ENCODE data around the gene DUOXA2.

DUOXA2 gene

GRCh38 chr15:45110256-45110820, 3.8 kb upstream of the DUOXA2 start:
- H3K9me3 ChIP-seq (ENCODE audit: control insufficient read depth, low read length) = no peaks in the 10 kb centered on the region
- no peak overlapping the region for H3K4me3 ChIP-seq (ENCODE audit: extremely low read depth, insufficient read depth, low read length, poor library complexity, severe bottlenecking)
- peaks cover 8% of the 10 kb centered on the region for H3K4me1 ChIP-seq (ENCODE audit: control insufficient read depth, insufficient read depth, low read length, poor library complexity, severe bottlenecking)
- no peaks in the 10 kb centered on the region for H3K36me3 ChIP-seq (ENCODE audit: control insufficient read depth, insufficient read depth, low read length)
- 83 to 87% methylated on average over 3 to 7 of the region's 11 CpGs for WGBS, 2 experiments (ENCODE audit: insufficient coverage in 2 of 2)
- no peak overlapping the region for H3K27ac ChIP-seq (ENCODE audit: low read depth, low read length, severe bottlenecking)

GRCh38 chr15:45111390-45112142, 2.6 kb upstream of the DUOXA2 start:
- peaks cover 8% of the 10 kb centered on the region for H3K4me1 ChIP-seq (ENCODE audit: control insufficient read depth, insufficient read depth, low read length, poor library complexity, severe bottlenecking)
- no peak overlapping the region for H3K27ac ChIP-seq (ENCODE audit: low read depth, low read length, severe bottlenecking)
- WGBS, 2 experiments (ENCODE audit: insufficient coverage in 2 of 2) = 44 to 54% methylated on average over 49 to 52 of the region's 71 CpGs
- no peaks in the 10 kb centered on the region for H3K9me3 ChIP-seq (ENCODE audit: control insufficient read depth, low read length)
- no peaks in the 10 kb centered on the region for H3K36me3 ChIP-seq (ENCODE audit: control insufficient read depth, insufficient read depth, low read length)
- no peak overlapping the region for H3K4me3 ChIP-seq (ENCODE audit: extremely low read depth, insufficient read depth, low read length, poor library complexity, severe bottlenecking)

- H3K9me3 ChIP-seq (ENCODE audit: control insufficient read depth, low read length) = no peaks in the 10 kb centered on the region
- 0% methylated on average over 1 of the region's 13 CpGs; no CpG with 5 or more reads in 1 of the 2 experiments for WGBS, 2 experiments (ENCODE audit: insufficient coverage in 2 of 2)
- H3K4me1 ChIP-seq (ENCODE audit: control insufficient read depth, insufficient read depth, low read length, poor library complexity, severe bottlenecking) = peaks cover 8% of the 10 kb centered on the region
- H3K36me3 ChIP-seq (ENCODE audit: control insufficient read depth, insufficient read depth, low read length) = no peaks in the 10 kb centered on the region
- H3K4me3 ChIP-seq (ENCODE audit: extremely low read depth, insufficient read depth, low read length, poor library complexity, severe bottlenecking) = peak overlapping the region; percentile 6
- no peak overlapping the region for H3K27ac ChIP-seq (ENCODE audit: low read depth, low read length, severe bottlenecking)
These were observed 2.0 kb upstream of the DUOXA2 start for GRCh38 chr15:45112143-45112590.

- Histone ChIP-seq H3K36me3 (ENCODE audit: control insufficient read depth, insufficient read depth, low read length) (no peaks in the 10 kb centered on the region), H3K27ac (ENCODE audit: low read depth, low read length, severe bottlenecking) (no peak overlapping the region), H3K4me1 (ENCODE audit: control insufficient read depth, insufficient read depth, low read length, poor library complexity, severe bottlenecking) (peaks cover 8% of the 10 kb centered on the region), H3K4me3 (ENCODE audit: extremely low read depth, insufficient read depth, low read length, poor library complexity, severe bottlenecking) (peak overlapping the region; percentile 6), H3K9me3 (ENCODE audit: control insufficient read depth, low read length) (no peaks in the 10 kb centered on the region)
- 2% methylated on average over 19 to 54 of the region's 58 CpGs for WGBS, 2 experiments (ENCODE audit: insufficient coverage in 2 of 2)
These were observed 1.3 kb upstream of the DUOXA2 start for GRCh38 chr15:45112591-45113379.

- WGBS, 2 experiments (ENCODE audit: insufficient coverage in 2 of 2) = 13 to 17% methylated on average over 5 to 8 of the region's 14 CpGs
- H3K9me3 ChIP-seq (ENCODE audit: control insufficient read depth, low read length) = no peaks in the 10 kb centered on the region
These were observed 641 bp upstream of the DUOXA2 start for GRCh38 chr15:45113380-45113990.

GRCh38 chr15:45114751-45115085, 592 bp downstream of the DUOXA2 start:
- Histone ChIP-seq H3K9me3 (ENCODE audit: control insufficient read depth, low read length) (no peaks in the 10 kb centered on the region), H3K36me3 (ENCODE audit: control insufficient read depth, insufficient read depth, low read length) (no peaks in the 10 kb centered on the region), H3K4me1 (ENCODE audit: control insufficient read depth, insufficient read depth, low read length, poor library complexity, severe bottlenecking) (peaks cover 8% of the 10 kb centered on the region), H3K4me3 (ENCODE audit: extremely low read depth, insufficient read depth, low read length, poor library complexity, severe bottlenecking) (no peak overlapping the region), H3K27ac (ENCODE audit: low read depth, low read length, severe bottlenecking) (no peak overlapping the region)
- WGBS, 2 experiments (ENCODE audit: insufficient coverage in 2 of 2) = 38 to 48% methylated on average over 2 of the region's 2 CpGs

More at GRCh38 chr15:45113380-45113990, 641 bp upstream of the DUOXA2 start:
- Histone ChIP-seq H3K4me3 (ENCODE audit: extremely low read depth, insufficient read depth, low read length, poor library complexity, severe bottlenecking) (no peak overlapping the region), H3K27ac (ENCODE audit: low read depth, low read length, severe bottlenecking) (no peak overlapping the region), H3K36me3 (ENCODE audit: control insufficient read depth, insufficient read depth, low read length) (no peaks in the 10 kb centered on the region), H3K4me1 (ENCODE audit: control insufficient read depth, insufficient read depth, low read length, poor library complexity, severe bottlenecking) (peaks cover 8% of the 10 kb centered on the region)

- Histone ChIP-seq H3K9me3 (ENCODE audit: control insufficient read depth, low read length) (no peaks in the 10 kb centered on the region), H3K27ac (ENCODE audit: low read depth, low read length, severe bottlenecking) (no peak overlapping the region), H3K4me1 (ENCODE audit: control insufficient read depth, insufficient read depth, low read length, poor library complexity, severe bottlenecking) (peaks cover 8% of the 10 kb centered on the region), H3K36me3 (ENCODE audit: control insufficient read depth, insufficient read depth, low read length) (no peaks in the 10 kb centered on the region), H3K4me3 (ENCODE audit: extremely low read depth, insufficient read depth, low read length, poor library complexity, severe bottlenecking) (no peak overlapping the region)
- WGBS, 2 experiments (ENCODE audit: insufficient coverage in 2 of 2) = 82 to 89% methylated on average over 5 to 6 of the region's 7 CpGs
These were observed 1.2 kb downstream of the DUOXA2 start for GRCh38 chr15:45115312-45115820.

- Histone ChIP-seq H3K27ac (ENCODE audit: low read depth, low read length, severe bottlenecking) (no peak overlapping the region), H3K4me1 (ENCODE audit: control insufficient read depth, insufficient read depth, low read length, poor library complexity, severe bottlenecking) (peaks cover 8% of the 10 kb centered on the region), H3K4me3 (ENCODE audit: extremely low read depth, insufficient read depth, low read length, poor library complexity, severe bottlenecking) (no peak overlapping the region), H3K36me3 (ENCODE audit: control insufficient read depth, insufficient read depth, low read length) (no peaks in the 10 kb centered on the region), H3K9me3 (ENCODE audit: control insufficient read depth, low read length) (no peaks in the 10 kb centered on the region)
- 82 to 94% methylated on average over 12 of the region's 19 CpGs for WGBS, 2 experiments (ENCODE audit: insufficient coverage in 2 of 2)
These were observed 1.9 kb downstream of the DUOXA2 start for GRCh38 chr15:45116006-45116481.

GRCh38 chr15:45116482-45117307, 2.6 kb downstream of the DUOXA2 start:
- Histone ChIP-seq H3K4me3 (ENCODE audit: extremely low read depth, insufficient read depth, low read length, poor library complexity, severe bottlenecking) (no peak overlapping the region), H3K27ac (ENCODE audit: low read depth, low read length, severe bottlenecking) (no peak overlapping the region), H3K36me3 (ENCODE audit: control insufficient read depth, insufficient read depth, low read length) (no peaks in the 10 kb centered on the region), H3K4me1 (ENCODE audit: control insufficient read depth, insufficient read depth, low read length, poor library complexity, severe bottlenecking) (peaks cover 9% of the 10 kb centered on the region), H3K9me3 (ENCODE audit: control insufficient read depth, low read length) (no peaks in the 10 kb centered on the region)
- WGBS, 2 experiments (ENCODE audit: insufficient coverage in 2 of 2) = 91 to 92% methylated on average over 51 to 64 of the region's 65 CpGs

Data from mesodermal cell (in vitro differentiated cells).